CD4-positive, alpha-beta memory T cell (primary cell): Measurements from ENCODE around the gene SPATA31E1. TPM values are rescaled to one million over a fixed set of nuclear protein-coding genes. Genes with fewer than 3 reads are reported as not detected.
"Not testable (repeated sequence)": the region's sequence is repeated elsewhere in the genome, so short reads cannot be mapped to it uniquely, and the experiment has no call there.

Experiments
- CTCF ChIA-PET: fragments of 350-600 bp; sonication (Branson Sonifier 250); formaldehyde crosslinking; loops from one replicate; lab custom pipeline; 2021; ENCODE audit warnings: inconsistent platforms; ENCODE audit not compliant: partially characterized antibody; lab: Charles Lee
- POLR2A ChIA-PET: fragments of 350-600 bp; sonication (Branson Sonifier 250); formaldehyde crosslinking; loops from one replicate; lab custom pipeline; 2021; ENCODE audit not compliant: partially characterized antibody; lab: Charles Lee
- DNase-seq, 5 donors: peaks; one replicate each; pipeline versions ENCODE4 v3.0.0 to v3.0.0-alpha.2; 2020 to 2022; ENCODE audit warnings: mixed read lengths in 1 of 5
- H3K27ac ChIP-seq: one replicate; pipeline ENCODE4 v1.7.0; 2013; ENCODE audit warnings: low read depth, low read length
- H3K27me3 ChIP-seq: 2 replicates; pipeline ENCODE4 v1.7.0; 2013; ENCODE audit warnings: mild to moderate bottlenecking, low read length, moderate library complexity; ENCODE audit not compliant: insufficient read depth
- H3K36me3 ChIP-seq: 2 replicates; pipeline ENCODE4 v1.7.0; 2013; ENCODE audit warnings: mild to moderate bottlenecking, low read length, moderate library complexity; ENCODE audit not compliant: insufficient read depth
- H3K4me1 ChIP-seq: 2 replicates; pipeline ENCODE4 v1.7.0; 2013; ENCODE audit warnings: mild to moderate bottlenecking, low read length, moderate library complexity; ENCODE audit not compliant: insufficient read depth
- H3K4me3 ChIP-seq, 2 donors: one replicate each; pipeline ENCODE4 v1.7.0; 2013; ENCODE audit warnings: low read length in 2 of 2, mild to moderate bottlenecking in 1 of 2
- H3K9me3 ChIP-seq, 2 donors: one replicate each; pipeline ENCODE4 v1.7.0; 2013; ENCODE audit warnings: low read length in 2 of 2, control low read depth in 1 of 2; ENCODE audit not compliant: control insufficient read depth in 1 of 2
- H3K27ac Mint-ChIP-seq, 7 donors: one replicate each; pipeline ENCODE4 v1.8.0; 2020 to 2021; ENCODE audit warnings: mixed read lengths in 7 of 7, mild to moderate bottlenecking in 6 of 7, inconsistent platforms in 3 of 7, moderate library complexity in 3 of 7
- H3K27me3 Mint-ChIP-seq, 2 donors: one replicate each; pipeline ENCODE4 v1.8.0; 2020 to 2021; ENCODE audit warnings: mixed read lengths in 2 of 2
- H3K36me3 Mint-ChIP-seq, 2 donors: one replicate each; pipeline ENCODE4 v1.8.0; 2020 to 2021; ENCODE audit warnings: mixed read lengths in 2 of 2, inconsistent platforms in 1 of 2, mild to moderate bottlenecking in 1 of 2
- H3K4me1 Mint-ChIP-seq, 4 donors: one replicate each; pipeline ENCODE4 v1.8.0; 2020 to 2021; ENCODE audit warnings: mixed read lengths in 4 of 4, mild to moderate bottlenecking in 1 of 4
- H3K4me3 Mint-ChIP-seq, 8 donors: one replicate each; pipeline ENCODE4 v1.8.0; 2020 to 2021; ENCODE audit warnings: mixed read lengths in 8 of 8, mild to moderate bottlenecking in 7 of 8, moderate library complexity in 6 of 8, inconsistent platforms in 3 of 8
- H3K9me3 Mint-ChIP-seq, 8 donors: one replicate each; pipeline ENCODE4 v1.8.0; 2020 to 2021; ENCODE audit warnings: mixed read lengths in 8 of 8, mild to moderate bottlenecking in 5 of 8, inconsistent platforms in 3 of 8, moderate library complexity in 1 of 8
- intact Hi-C: fragments of 100-400 bp; cut with micrococcal nuclease; formaldehyde crosslinking; loops from one replicate; pipeline ENCODE4 v1.15.1; 2023
- polyA plus RNA-seq, 2 donors: library from polyadenylated mRNA; unstranded; fragments of 300-500 nt; fragmentation: Illumina TruSeq; gene quantifications; one replicate each; pipeline ENCODE4 v1.2.3, GENCODE V29; 2021
- total RNA-seq, 2 experiments: library from RNA; stranded (reverse); gene quantifications; one replicate each; pipeline ENCODE4 v1.2.3, GENCODE V29; 2021

The SPATA31E1 gene
- total and polyA plus RNA-seq, 4 experiments from 2014 or later, result not detected

DNA sequence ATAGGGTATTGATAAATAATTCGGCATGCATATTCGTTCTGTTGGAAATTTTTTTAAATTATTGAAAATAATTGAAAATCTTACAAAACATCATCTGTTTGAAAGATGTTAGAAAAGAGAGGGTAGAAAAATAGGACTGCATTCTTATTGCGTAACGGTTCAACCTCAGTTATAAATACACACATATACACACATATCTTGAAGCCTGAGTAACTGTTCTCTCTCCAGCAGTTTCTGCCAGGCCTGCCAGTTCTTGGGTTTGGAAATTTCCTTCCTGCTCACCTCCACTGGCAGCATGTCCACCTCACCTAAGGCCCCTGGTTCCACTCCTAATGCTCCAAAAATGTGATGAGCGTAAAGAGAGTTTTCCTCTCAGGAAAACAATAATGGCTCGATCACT, 9.1 kb downstream of the SPATA31E1 start:
- no peak overlapping the region for H3K4me3 Mint-ChIP-seq
- Histone ChIP-seq H3K4me3 (no peak overlapping the region), H3K4me1 (no peaks in the 10 kb centered on the region), H3K27me3 (peaks cover 4% of the 10 kb centered on the region), H3K9me3 (no peaks in the 10 kb centered on the region), H3K36me3 (no peaks in the 10 kb centered on the region), H3K27ac (no peak overlapping the region)
- no peaks in the 10 kb centered on the region for H3K4me1 Mint-ChIP-seq
- H3K9me3 Mint-ChIP-seq, result peaks cover 0 to 5% (median 1%) of the 10 kb centered on the region in 8 donors
- no peak for DNase-seq
- POLR2A ChIA-PET, result no interaction called here
- CTCF ChIA-PET, result no interaction called here
- H3K27ac Mint-ChIP-seq, result no peak overlapping the region
- intact Hi-C loops, result no loop called here
- H3K36me3 Mint-ChIP-seq, result no peaks in the 10 kb centered on the region
- H3K27me3 Mint-ChIP-seq, result peaks cover 5 to 12% of the 10 kb centered on the region in 2 donors

DNA sequence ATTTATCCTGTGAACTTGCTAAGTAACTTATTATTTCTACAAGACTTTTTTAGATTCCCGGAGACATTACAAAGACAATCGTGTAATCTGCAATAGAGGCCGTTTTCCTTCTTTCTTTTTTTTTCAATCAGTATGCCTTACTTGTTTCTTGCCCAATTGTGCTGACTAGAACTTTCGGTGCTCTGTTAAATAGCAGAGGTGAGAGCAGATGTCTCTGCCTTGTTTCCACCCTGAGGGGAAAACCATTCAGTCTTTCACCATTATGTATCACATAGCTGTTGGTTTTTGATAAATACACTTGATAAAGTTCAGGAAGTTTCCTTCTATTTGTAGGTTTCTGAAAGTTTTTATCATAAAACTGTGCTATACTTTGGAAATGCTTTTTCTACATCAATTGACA, 10.3 kb downstream of the SPATA31E1 start:
- Histone ChIP-seq H3K9me3 (no peaks in the 10 kb centered on the region), H3K27me3 (peaks cover 4% of the 10 kb centered on the region), H3K36me3 (no peaks in the 10 kb centered on the region), H3K27ac (no peak overlapping the region), H3K4me1 (no peaks in the 10 kb centered on the region), H3K4me3 (no peak overlapping the region)
- H3K4me3 Mint-ChIP-seq, result no peak overlapping the region
- intact Hi-C loops, result no loop called here
- H3K27ac Mint-ChIP-seq, result no peak overlapping the region
- DNase-seq, result no peak
- H3K27me3 Mint-ChIP-seq, result peaks cover 7 to 15% of the 10 kb centered on the region in 2 donors
- peaks cover 0 to 13% (median 5%) of the 10 kb centered on the region in 8 donors for H3K9me3 Mint-ChIP-seq
- H3K36me3 Mint-ChIP-seq, result no peaks in the 10 kb centered on the region
- H3K4me1 Mint-ChIP-seq, result no peaks in the 10 kb centered on the region
- ChIA-PET POLR2A (no interaction called here), CTCF (no interaction called here)

GRCh38 chr9:87894998-87895625, 12.4 kb downstream of the SPATA31E1 start:
- Mint-ChIP-seq H3K4me1 (no peaks in the 10 kb centered on the region), H3K27me3 (peaks cover 7 to 22% of the 10 kb centered on the region in 2 donors), H3K27ac (no peak overlapping the region), H3K36me3 (no peaks in the 10 kb centered on the region), H3K4me3 (no peak overlapping the region), H3K9me3 (peaks cover 0 to 17% (median 7%) of the 10 kb centered on the region in 8 donors)
- ChIA-PET POLR2A (no interaction called here), CTCF (no interaction called here)
- DNase-seq, result no peak
- H3K27me3 ChIP-seq, result peaks cover 4% of the 10 kb centered on the region
- no peaks in the 10 kb centered on the region for H3K4me1 ChIP-seq
- intact Hi-C loops, result no loop called here
- no peak overlapping the region for H3K4me3 ChIP-seq
- no peak overlapping the region for H3K27ac ChIP-seq
- no peaks in the 10 kb centered on the region for H3K36me3 ChIP-seq
- no peaks in the 10 kb centered on the region for H3K9me3 ChIP-seq

DNA sequence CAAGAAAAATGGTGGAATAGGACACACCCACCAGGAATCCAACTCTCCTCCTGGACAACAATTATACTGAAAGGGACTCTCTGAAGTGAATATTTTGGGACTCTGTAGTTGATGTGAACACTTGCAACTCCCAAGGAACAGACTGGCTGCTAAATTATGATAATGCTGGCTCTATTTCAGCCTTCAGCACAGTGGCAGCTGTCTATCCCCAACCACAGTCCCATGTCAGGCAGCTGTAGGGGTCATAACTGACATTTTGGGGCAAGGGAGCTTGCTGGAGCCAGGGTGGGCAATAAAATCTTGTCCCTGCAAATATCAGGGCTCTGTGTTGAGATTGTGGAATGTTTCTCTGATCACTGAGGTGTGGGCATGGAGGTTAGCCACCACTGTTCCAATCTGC, 14.2 kb downstream of the SPATA31E1 start:
- Mint-ChIP-seq H3K27ac (no peak overlapping the region), H3K4me1 (no peaks in the 10 kb centered on the region), H3K9me3 (peaks cover 0 to 25% (median 14%) of the 10 kb centered on the region in 8 donors), H3K27me3 (peaks cover 8 to 16% of the 10 kb centered on the region in 2 donors), H3K4me3 (no peak overlapping the region), H3K36me3 (no peaks in the 10 kb centered on the region)
- POLR2A ChIA-PET, result no interaction called here
- no peak for DNase-seq
- intact Hi-C loops, result no loop called here
- Histone ChIP-seq H3K27ac (no peak overlapping the region), H3K36me3 (no peaks in the 10 kb centered on the region), H3K4me3 (no peak overlapping the region), H3K9me3 (no peaks in the 10 kb centered on the region), H3K4me1 (no peaks in the 10 kb centered on the region), H3K27me3 (peaks cover 4% of the 10 kb centered on the region)
- CTCF ChIA-PET, result no interaction called here

GRCh38 chr9:87898151-87898550, 15.5 kb downstream of the SPATA31E1 start:
- no peaks in the 10 kb centered on the region for H3K9me3 ChIP-seq
- H3K4me1 ChIP-seq, result no peaks in the 10 kb centered on the region
- peaks cover 4% of the 10 kb centered on the region for H3K27me3 ChIP-seq
- H3K36me3 Mint-ChIP-seq, result no peaks in the 10 kb centered on the region
- H3K4me1 Mint-ChIP-seq, result no peaks in the 10 kb centered on the region
- H3K9me3 Mint-ChIP-seq, result peaks cover 0 to 36% (median 18%) of the 10 kb centered on the region in 8 donors
- H3K27me3 Mint-ChIP-seq, result peaks cover 8 to 16% of the 10 kb centered on the region in 2 donors
- H3K27ac Mint-ChIP-seq, result no peak overlapping the region
- no peak for DNase-seq
- H3K4me3 ChIP-seq, result no peak overlapping the region
- no peaks in the 10 kb centered on the region for H3K36me3 ChIP-seq
- CTCF ChIA-PET, result no interaction called here
- no peak overlapping the region for H3K4me3 Mint-ChIP-seq
- POLR2A ChIA-PET, result no interaction called here
- intact Hi-C loops, result no loop called here
- no peak overlapping the region for H3K27ac ChIP-seq

- H3K4me1 ChIP-seq, H3K27ac Mint-ChIP-seq, POLR2A ChIA-PET, H3K36me3 Mint-ChIP-seq, intact Hi-C loops, CTCF ChIA-PET, H3K4me3 ChIP-seq, H3K4me1 Mint-ChIP-seq, H3K4me3 Mint-ChIP-seq, H3K27me3 ChIP-seq, H3K36me3 ChIP-seq, H3K9me3 ChIP-seq, H3K27ac ChIP-seq, DNase-seq: not testable (repeated sequence)
- peaks cover 11 to 14% of the 10 kb centered on the region in 2 donors for H3K27me3 Mint-ChIP-seq
- peaks cover 0 to 49% (median 24%) of the 10 kb centered on the region in 8 donors for H3K9me3 Mint-ChIP-seq
These were observed 19.7 kb downstream of the SPATA31E1 start for GRCh38 chr9:87902371-87902770.

DNA sequence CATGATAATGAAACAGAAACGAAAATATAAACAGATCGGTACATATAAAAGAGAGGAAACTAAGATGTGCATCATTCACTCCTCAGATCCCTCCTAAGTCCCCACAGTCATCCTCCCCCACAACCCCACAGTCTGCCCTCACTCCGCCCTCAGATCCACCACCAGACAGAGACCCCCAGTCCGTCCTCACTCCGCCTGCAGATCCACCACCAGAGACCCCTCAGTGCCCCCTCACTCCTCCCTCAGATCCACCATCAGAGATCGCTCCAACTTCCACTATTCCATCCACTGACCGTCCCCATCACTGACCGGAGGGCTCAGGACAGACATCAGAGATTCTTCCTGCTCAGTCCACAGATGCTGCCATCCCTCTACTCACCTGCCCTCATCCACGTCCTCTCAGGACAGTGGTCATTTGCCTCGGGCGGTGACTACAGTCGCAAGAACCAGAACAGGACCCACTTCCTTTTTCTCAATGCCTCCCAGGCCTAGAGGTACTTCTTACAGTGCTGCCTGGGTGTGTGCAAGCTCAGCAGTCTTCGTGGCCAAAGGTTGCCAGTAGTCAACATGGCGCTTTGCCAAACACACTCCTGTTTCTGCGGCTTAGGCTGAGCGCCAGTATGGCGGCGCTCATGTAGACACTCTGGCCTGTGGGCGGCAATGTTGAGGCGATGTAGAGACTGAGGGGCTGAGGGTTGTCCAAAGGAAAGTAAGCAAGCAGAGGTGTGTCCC, 26.8 kb downstream of the SPATA31E1 start:
- Mint-ChIP-seq H3K27ac (peak overlapping the region in 1 of 7 donors; percentile 32), H3K27me3 (peaks cover 2% of the 10 kb centered on the region in 2 donors), H3K9me3 (peaks cover 0 to 12% (median 2%) of the 10 kb centered on the region in 8 donors), H3K4me1 (no peaks in the 10 kb centered on the region), H3K4me3 (no peak overlapping the region), H3K36me3 (no peaks in the 10 kb centered on the region)
- DNase-seq, result no peak
- no peak overlapping the region for H3K27ac ChIP-seq
- no peaks in the 10 kb centered on the region for H3K9me3 ChIP-seq
- H3K4me1 ChIP-seq, result no peaks in the 10 kb centered on the region
- CTCF ChIA-PET, result no interaction called here
- intact Hi-C loops, result no loop called here
- H3K4me3 ChIP-seq, result no peak overlapping the region
- H3K27me3 ChIP-seq, result no peaks in the 10 kb centered on the region
- POLR2A ChIA-PET, result no interaction called here
- no peaks in the 10 kb centered on the region for H3K36me3 ChIP-seq
